ENCODE measurements around the gene DEFB123. TPM values are rescaled to one million over a fixed set of nuclear protein-coding genes. Genes with fewer than 3 reads are reported as not detected.
"Not testable (repeated sequence)": the region's sequence is repeated elsewhere in the genome, so short reads cannot be mapped to it uniquely, and the experiment has no call there.

The DEFB123 gene
- not detected in 2 replicates for total RNA-seq

GRCh38 chr20:31440012-31440659 is at the start of gene DEFB123:
Gene DEFB123, plus strand, starts transcription at chr20:31440632. Its CDS starts 67 bp downstream, at chr20:31440699.
- DNase-seq (ENCODE audit: extremely low read depth, low read depth, low spot score), result no peak

GRCh38 chr20:31392836-31393235 is 47.6 kb upstream of the DEFB123 start:
- no peak for DNase-seq (ENCODE audit: extremely low read depth, low read depth, low spot score)

- no peak for DNase-seq (ENCODE audit: extremely low read depth, low read depth, low spot score)
Observed at GRCh38 chr20:31394900-31395299, 45.5 kb upstream of the DEFB123 start.

- DNase-seq (ENCODE audit: extremely low read depth, low read depth, low spot score), result no peak
Observed at GRCh38 chr20:31403886-31404285, 36.5 kb upstream of the DEFB123 start.

- no peak for DNase-seq (ENCODE audit: extremely low read depth, low read depth, low spot score)
Observed at GRCh38 chr20:31406115-31406514, 34.3 kb upstream of the DEFB123 start, which contains the start of gene DEFB121. Gene DEFB121, minus strand, starts transcription at chr20:31406215. Its CDS starts 63 bp downstream, at chr20:31406152.

GRCh38 chr20:31410011-31410410 is 30.4 kb upstream of the DEFB123 start:
- no peak for DNase-seq (ENCODE audit: extremely low read depth, low read depth, low spot score)

GRCh38 chr20:31414381-31414780 is 26.1 kb upstream of the DEFB123 start:
- no peak for DNase-seq (ENCODE audit: extremely low read depth, low read depth, low spot score)

- no peak for DNase-seq (ENCODE audit: extremely low read depth, low read depth, low spot score)
Observed at GRCh38 chr20:31415653-31416052, 24.8 kb upstream of the DEFB123 start.

- no peak for DNase-seq (ENCODE audit: extremely low read depth, low read depth, low spot score)
Observed at GRCh38 chr20:31418307-31418706, 22.1 kb upstream of the DEFB123 start.

GRCh38 chr20:31425797-31426196 is 14.6 kb upstream of the DEFB123 start:
- DNase-seq (ENCODE audit: extremely low read depth, low read depth, low spot score), result no peak

GRCh38 chr20:31426891-31427551 is 13.4 kb upstream of the DEFB123 start:
- DNase-seq (ENCODE audit: extremely low read depth, low read depth, low spot score), result not testable (repeated sequence)

- not testable (repeated sequence) for DNase-seq (ENCODE audit: extremely low read depth, low read depth, low spot score)
Observed at GRCh38 chr20:31427576-31427975, 12.9 kb upstream of the DEFB123 start.

GRCh38 chr20:31430568-31431115 is 9.8 kb upstream of the DEFB123 start:
- DNase-seq (ENCODE audit: extremely low read depth, low read depth, low spot score), result no peak

- no peak for DNase-seq (ENCODE audit: extremely low read depth, low read depth, low spot score)
Observed at GRCh38 chr20:31446084-31446819, 5.8 kb downstream of the DEFB123 start.

GRCh38 chr20:31449511-31450414 is 9.3 kb downstream of the DEFB123 start:
- DNase-seq (ENCODE audit: extremely low read depth, low read depth, low spot score), result no peak

GRCh38 chr20:31452575-31452974 is 12.1 kb downstream of the DEFB123 start:
- DNase-seq (ENCODE audit: extremely low read depth, low read depth, low spot score), result no peak

- no peak for DNase-seq (ENCODE audit: extremely low read depth, low read depth, low spot score)
Observed at GRCh38 chr20:31454361-31454760, 13.9 kb downstream of the DEFB123 start.

GRCh38 chr20:31470946-31471345 is 30.5 kb downstream of the DEFB123 start:
- not testable (repeated sequence) for DNase-seq (ENCODE audit: extremely low read depth, low read depth, low spot score)

GRCh38 chr20:31472395-31473330 is 32.2 kb downstream of the DEFB123 start:
- DNase-seq (ENCODE audit: extremely low read depth, low read depth, low spot score), result no peak

Measured in glomerular endothelial cell (primary cell).